NCI-H2081 (cell line): ENCODE data around the gene GARIN5A.
A peak's percentile ranks its signal among the peaks of the same experiment; 100 is the strongest.

Source experiments
- DNase-seq, 2 experiments: peaks; one replicate each; lab custom pipeline; 2025; lab: John Stamatoyannopoulos, UW

The GARIN5A gene

GRCh38 chr19:50417111-50418081 lies 59.3 kb downstream of the GARIN5A start:
- peak in 1 of 2 experiments; percentile 40 for DNase-seq
